Fibroblast of gingiva (primary cell): Measurements from ENCODE around the gene NAPG.
"Not testable (repeated sequence)": the region's sequence is repeated elsewhere in the genome, so short reads cannot be mapped to it uniquely, and the experiment has no call there.

Experiments used
- DNase-seq: peaks from one replicate; pipeline ENCODE4 v3.0.0-alpha.2; 2011; ENCODE audit warnings: low read depth

The NAPG gene

DNA sequence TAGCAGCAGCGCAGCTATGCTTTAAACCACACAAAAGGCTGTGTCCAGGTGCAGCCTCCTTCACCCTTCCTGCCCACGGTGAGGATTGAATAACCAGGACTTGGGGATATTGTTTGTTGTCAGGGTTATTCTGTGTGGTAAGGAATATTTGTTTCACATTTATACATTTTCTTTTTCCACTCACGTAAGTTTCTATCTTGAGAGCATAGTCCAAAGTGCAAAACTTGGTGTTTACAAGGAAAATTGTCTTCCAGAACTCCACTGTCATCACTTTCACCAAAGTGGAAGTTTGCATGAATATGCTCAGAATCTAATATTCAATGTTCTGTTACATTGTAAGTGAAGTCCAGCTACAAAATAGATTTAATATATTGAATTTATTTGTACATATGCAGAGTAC is 26.4 kb downstream of the NAPG start:
- DNase-seq, result no peak

DNA sequence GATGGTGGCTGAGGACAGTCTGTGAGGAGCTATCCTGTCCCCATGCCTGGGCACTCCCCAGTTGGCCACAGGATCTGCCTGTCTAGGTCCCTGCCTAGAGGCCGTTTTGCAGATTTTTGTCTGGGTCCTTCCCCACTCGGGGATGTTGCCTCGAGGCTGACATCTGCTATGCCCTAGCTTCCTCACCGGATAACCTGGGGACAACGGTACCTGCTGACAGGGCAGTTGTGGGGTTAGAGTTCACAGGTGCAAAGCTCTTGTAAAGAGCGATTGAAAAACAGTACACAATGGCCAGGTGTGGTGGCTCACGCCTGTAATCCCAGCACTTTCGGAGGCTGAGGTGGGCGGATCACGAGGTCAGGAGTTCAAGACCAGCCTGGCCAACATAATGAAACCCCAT is 30.4 kb downstream of the NAPG start:
- DNase-seq, result not testable (repeated sequence)

DNA sequence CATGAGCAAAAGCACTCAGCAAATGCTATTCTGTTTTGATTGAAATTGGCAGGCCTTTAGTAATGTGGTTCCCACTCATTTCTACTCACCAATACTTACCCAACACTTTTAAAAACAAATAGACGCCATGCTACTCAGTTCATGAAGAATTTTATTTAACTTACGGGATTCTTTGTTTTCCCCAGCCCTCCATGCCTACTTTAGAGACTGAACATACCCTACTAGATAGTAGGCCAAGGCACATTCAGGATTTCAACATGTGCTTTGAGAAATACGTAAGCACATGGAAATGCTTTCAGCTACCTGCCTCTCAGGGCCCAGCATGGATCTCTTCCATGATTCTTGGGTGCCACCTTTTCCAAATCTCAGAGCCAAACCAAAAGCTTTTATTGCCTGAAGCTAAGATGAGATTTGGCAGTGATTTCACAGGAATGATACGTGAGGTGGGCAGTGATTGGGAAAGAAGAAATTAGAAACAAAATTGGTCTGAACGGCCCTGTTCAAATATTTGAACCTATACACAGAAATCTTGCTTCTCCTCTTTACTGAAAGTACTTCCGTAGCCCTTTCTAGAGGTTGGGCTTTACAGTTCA is 31.4 kb downstream of the NAPG start:
- no peak for DNase-seq

DNA sequence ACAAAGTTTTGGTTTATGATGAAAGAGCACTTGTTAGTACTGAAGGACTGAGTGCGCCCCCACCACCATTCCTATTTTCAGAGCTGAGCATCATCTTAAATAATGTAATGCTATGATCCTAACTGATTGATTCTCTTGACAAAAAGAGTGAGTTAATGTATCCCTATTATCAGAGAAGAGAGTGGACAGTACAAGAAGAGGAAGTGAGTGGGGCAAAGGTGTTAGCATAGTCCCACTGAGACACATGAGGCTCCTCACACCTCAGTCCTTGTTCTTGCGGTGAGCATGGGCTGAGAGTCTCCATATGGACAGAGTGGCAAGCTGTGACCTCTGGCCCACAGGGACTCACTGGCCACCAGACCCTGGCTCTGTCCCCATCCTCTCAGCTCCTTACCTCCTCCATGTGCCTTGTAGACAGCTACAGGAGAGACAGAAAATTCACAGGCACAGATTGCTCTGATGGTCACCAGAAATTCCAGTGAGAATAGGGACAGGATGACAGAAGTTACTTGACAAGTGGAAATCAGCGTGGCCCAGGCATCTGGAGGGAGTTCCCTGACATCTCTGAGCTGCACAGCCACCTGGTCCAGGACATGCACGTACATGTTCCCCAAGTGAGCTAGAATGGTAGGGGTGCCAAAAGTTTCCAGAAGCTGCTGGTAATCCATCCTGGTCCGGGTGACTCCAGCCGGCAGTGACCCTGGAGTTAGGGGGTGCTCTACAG is 32.6 kb downstream of the NAPG start:
- DNase-seq, result no peak

DNA sequence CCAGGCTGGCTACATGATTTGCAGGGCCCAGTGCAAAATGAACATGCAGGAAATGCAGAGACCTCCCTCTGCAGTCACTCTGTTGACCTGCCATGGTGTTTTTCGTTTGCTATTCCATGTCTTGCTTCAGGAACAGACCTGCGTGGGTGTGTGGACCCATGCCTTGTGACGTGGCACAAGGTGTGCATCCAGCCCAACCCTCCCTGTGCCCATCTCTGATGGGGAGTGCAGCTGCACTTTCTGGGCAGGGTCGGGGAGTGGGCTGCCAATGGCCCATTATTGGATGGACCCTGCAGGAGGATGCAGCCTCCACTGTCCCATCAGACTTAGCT is 33.1 kb downstream of the NAPG start:
- DNase-seq, result no peak

DNA sequence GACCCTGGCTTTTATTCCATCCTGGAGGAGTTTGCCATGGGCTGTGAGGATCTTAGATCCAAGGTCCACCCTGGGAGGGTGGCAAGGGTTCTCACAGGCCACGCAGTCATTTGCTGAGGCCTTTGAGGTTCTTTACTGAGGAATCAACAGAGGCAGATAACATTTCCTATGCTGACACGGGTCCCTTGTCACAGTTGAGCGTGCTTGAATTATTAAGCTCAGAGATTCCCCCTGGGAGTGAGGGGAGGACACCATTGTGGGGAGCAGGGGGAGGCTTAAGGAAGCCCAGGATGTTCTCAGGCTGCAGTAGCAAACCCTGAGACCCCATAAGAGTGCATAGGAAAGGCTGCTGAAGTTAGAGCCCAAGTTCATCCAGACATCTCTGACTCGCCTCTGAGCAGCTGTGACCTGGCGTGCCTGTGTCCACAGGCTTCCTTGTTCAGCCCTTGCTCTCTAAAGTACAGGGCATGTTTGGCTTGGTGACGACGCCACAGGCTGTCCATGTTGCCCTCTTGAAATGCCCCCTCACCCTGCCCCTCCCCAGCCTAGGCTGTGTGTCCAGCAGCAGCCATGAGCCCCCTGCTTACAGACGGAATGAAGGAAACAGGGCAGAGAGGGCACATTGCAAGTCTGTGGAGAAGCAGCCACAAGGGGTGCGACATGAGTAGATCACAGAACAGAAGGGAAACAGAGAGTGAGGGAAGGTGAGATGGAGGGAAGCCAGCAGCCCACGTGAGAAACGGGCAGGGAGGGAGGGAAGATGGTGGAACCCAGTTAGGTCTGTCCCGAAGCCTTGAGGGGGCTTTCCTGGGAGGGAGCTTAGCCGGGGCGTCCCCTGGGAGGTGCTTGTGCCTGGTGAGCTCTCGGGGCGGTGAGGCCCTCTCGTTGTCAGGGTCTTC is 34.0 kb downstream of the NAPG start:
- DNase-seq, result no peak

DNA sequence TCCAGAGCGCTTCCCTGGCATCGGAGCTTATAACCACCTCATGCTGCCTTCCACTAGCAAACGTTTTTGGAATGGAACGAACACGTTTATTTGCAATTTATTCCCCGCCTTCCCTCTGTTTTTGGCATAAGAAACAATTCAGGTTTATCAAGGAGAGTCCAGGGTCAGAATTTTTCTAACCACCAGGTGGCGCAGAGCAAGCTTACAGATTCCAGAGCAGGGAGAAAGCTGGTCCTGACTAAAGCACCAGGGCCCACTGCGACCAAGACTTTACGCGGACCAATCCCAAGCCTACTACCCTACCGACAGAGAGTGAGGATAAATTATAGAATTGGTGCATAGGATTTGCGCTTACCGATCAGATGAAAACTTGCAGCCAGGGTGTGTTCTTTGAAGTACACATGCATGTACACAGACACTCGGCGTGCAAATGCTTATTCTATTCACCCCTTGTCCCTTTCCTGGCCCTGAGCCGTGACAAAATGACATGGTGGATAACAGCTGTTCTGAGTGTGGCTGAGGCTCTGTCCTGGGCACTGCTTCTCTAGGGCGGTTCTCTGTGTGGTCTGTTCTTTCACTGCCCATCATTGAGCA is 34.7 kb downstream of the NAPG start:
- DNase-seq, result peak; percentile 53

DNA sequence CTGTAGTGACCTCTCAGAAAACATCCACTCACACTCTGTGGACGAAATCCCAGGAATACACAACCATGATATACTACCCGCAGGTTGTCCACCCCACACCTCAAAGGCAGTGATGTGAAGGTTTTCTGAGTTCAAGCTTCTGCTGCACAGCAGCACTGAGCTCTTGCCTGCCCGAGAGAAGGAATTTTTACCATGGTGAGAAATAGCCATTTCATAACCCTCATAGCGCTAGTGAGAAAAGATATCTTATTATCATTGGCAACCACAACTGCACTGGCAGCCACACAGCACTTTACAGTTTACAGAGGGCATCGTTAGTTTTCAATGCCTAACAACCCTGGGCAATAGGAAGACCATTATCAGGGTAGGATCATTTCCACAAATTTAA is 36.9 kb downstream of the NAPG start:
- DNase-seq, result peak; percentile 17

DNA sequence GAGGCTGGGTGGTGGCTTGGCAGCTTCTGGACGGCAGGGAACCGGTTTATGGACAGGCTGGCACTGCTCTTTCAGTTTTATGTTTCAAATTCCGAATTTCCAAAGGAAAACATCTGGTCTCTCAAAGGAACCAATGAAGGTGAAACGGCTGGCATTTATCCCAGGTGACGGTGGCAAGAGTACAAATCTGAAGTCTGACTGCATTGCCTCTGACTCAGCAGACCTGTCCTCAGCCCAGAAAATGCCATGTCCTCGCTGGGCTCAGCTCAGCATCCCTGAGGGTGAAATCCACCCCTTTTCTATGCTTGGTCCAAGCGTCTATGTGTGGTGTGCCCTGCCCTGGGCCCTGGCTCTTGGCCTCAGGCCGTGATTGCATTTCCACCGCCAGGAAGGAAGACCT is 38.1 kb downstream of the NAPG start:
- no peak for DNase-seq

DNA sequence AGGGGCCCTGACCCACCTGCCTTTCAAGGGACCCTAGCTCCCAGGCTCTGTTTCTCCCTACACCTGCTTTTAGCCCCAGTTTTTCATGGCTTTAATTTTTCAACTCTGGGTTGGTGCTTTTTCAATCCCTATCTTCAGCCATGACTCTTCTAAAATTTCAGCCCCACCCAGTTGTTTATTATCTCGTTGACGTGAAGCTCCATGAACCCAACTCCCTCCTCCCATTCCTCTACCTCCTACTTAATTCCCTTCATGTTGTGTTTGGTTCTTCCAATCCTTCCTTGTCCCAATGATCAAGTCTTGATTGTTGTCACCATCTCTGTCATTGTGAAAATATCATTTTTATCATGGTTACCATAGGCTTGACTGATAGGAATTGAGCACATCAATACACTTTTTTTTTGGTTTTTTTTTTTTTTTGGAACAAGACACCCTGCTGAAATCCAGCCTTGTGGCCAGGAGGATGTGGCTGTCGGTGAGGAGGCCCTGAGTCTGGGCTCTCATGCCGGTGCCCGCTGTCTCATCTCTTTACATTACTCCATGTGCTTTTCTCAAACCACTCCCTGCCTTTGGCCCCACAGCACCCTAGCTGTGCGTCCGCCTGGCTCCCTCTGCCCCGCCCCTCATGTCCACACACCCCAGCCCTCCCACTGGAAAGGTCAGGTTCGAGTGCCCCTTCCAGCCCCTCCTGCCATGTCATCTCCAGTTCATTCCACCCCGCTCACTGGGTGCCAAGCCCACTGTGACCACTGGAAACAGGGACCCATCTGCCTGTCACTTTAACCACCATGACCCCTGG is 39.3 kb downstream of the NAPG start:
- no peak for DNase-seq

DNA sequence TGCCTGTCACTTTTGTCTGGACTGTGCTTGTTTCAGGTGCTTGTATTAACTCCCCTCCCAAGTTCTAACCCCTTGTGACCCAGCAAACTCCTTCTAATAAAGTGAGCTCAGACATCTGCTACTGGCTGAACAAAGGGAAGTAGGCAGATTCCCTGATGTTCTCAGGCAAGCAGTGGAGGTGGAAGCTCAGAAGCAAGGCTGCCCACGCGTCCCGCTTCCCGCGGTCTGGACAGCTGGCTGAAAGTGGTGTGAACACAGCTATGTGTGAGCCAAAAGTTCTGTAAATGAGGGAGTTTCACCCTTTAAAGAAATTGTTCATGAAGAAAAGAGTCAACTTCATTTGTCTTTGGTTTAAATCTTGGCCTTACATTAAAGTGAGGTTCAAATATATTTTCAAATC is 40.0 kb downstream of the NAPG start:
- no peak for DNase-seq

DNA sequence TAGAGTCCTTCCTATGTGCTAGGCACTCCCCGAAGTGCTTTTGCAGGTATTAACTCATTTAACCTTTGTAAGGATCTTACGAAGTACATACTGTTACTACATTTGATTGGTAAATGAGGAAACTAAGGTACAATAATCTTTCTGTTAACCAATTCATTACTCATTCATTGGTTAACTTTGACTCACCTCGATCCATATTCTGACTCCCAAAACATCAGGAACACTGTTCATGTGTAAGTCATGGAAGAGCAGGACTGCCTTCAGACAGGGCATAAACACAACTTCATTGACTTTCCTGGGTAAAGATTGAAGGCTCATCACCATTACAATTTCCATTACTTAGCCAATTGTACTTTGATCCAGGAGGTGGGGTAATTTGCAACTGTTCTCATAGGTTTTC is 40.6 kb downstream of the NAPG start:
- DNase-seq, result no peak

DNA sequence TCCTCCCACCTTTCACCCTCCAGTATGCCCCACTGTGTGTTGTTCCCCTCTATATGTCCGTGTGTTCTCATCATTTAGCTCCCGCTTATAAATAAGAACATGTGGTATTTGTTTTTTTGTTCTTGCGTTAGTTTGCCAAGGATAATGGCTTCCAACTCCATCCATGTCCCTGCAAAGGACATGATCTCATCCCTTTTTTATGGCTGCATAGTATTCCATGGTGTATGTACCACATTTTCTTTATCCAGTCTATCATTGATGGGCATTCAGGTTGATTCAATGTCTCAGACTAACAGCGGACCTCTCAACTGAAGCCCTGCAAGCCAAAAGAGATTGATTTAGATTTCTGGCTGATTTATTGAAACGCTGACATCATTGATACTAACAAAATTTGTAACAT is 44.1 kb downstream of the NAPG start:
- DNase-seq, result not testable (repeated sequence)

DNA sequence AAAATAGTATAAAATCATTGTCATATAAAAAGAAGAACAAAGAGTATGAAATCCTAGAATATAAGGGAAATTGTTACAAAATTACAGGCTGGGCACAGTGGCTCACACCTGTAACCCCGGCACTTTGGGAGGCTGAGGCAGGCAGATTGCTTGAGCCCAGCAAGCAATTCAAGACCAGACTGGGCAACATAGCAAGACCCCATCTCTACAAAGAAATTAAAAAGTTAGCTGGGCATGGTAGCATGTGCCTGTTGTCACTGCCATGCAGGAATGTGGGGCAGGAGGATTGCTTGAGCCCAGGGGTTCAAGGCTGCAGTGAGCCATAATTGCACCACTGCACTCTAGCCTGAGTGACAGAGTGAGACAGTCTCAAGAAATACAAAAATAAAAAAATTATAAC is 44.8 kb downstream of the NAPG start:
- DNase-seq, result no peak

DNA sequence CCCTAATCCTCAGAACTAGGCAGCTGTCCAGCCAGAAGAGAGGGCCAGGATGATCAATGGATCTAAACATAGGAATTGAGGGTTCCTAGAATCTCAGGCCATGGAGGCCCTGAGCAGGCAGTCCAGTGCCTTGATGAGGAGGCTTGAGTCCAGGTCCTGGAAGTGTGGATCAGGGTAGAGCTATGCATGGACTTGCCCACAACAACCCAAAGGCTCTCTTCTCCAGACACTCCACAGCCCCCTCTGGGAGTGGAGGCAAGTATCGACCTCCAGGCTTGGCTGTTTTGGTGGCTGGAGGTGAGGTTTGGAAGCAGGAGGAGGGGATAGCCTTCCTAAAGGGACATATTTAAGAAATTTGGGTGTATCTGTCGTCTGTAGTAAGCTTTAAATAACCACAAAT is 45.7 kb downstream of the NAPG start:
- no peak for DNase-seq

DNA sequence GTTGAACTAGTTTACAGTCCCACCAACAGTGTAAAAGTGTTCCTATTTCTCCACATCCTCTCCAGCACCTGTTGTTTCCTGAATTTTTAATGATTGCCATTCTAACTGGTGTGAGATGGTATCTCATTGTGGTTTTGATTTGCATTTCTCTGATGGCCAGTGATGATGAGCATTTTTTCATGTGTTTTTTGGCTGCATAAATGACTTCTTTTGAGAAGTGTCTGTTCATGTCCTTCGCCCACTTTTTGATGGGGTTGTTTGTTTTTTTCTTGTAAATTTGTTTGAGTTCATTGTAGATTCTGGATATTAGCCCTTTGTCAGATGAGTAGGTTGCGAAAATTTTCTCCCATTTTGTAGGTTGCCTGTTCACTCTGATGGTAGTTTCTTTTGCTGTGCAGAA is 47.4 kb downstream of the NAPG start:
- not testable (repeated sequence) for DNase-seq

DNA sequence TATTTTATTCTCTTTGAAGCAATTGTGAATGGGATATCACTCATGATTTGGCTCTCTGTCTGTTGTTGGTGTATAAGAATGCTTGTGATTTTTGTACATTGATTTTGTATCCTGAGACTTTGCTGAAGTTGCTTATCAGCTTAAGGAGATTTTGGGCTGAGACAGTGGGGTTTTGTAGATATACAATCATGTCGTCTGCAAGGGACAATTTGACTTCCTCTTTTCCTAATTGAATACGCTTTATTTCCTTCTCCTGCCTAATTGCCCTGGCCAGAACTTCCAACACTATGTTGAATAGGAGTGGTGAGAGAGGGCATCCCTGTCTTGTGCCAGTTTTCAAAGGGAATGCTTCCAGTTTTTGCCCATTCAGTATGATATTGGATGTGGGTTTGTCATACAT is 48.6 kb downstream of the NAPG start:
- DNase-seq, result not testable (repeated sequence)

DNA sequence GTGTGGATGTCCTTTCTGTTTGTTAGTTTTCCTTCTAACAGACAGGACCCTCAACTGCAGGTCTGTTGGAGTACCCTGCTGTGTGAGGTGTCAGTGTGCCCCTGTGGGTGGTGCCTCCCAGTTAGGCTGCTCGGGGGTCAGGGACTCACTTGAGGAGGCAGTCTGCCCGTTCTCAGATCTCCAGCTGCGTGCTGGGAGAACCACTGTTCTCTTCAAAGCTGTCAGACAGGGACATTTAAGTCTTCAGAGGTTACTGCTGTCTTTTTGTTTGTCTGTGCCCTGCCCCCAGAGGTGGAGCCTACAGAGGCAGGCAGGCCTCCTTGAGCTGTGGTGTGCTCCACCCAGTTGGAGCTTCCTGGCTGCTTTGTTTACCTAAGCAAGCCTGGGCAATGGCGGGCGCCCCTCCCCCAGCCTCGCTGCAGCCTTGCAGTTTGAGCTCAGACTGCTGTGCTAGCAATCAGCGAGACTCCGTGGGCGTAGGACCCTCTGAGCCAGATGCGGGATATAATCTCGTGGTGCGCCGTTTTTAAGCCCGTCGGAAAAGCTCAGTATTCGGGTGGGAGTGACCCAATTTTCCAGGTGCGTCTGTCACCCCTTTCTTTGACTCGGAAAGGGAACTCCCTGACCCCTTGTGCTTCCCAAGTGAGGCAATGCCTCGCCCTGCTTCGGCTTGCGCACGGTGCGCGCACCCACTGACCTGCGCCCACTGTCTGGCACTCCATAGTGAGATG is 52.2 kb downstream of the NAPG start:
- not testable (repeated sequence) for DNase-seq

DNA sequence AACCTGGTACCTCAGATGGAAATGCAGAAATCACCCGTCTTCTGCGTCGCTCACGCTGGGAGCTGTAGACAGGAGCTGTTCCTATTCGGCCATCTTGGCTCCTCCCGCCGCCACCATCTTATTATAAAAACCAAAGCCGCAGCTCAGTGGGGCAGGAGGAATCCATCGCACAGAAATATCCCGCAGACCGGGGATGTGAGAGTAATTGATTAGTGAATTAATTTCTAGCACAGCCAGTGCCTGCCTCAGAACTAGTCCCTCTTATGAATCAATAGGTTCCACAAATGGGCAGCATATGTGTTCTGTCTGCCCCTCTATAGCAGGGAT is 52.7 kb downstream of the NAPG start:
- DNase-seq, result not testable (repeated sequence)

DNA sequence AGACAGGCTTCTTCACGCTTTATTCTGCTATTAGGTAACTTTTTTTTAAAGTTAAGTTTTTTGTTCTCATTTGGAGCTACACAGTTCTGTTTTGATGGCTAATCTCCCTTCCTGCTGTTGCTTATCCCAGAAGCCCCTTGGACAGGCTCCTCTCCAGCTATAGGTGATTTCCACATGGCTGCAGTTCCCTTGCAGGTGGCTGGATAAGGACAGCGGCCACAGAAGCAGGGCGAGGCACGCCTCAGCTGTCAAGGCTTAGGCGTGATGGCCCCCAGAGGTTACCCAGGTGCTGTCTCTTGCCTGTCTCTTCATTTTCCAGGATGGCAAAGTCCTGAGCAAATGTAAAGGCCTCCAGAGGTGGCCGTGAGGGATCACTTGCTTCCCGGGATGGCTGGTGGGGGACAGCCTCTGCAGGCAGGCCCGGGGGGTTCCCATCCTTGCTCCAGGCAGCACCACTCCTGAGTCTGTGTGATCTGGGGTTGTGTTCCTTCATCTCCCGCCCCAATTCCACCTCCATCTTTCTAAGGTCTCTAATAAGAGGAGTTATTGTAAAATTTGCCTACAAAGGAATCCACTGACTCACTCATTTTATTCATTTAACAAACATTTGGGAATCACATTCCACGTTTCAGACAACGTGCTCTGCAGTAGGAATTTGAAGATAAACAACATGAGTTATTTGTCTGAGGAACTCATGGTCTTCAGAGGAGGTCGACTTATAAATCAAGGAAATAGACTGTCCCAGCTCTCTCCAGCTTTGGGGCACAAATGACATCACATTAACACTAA is 53.4 kb downstream of the NAPG start:
- DNase-seq, result no peak

DNA sequence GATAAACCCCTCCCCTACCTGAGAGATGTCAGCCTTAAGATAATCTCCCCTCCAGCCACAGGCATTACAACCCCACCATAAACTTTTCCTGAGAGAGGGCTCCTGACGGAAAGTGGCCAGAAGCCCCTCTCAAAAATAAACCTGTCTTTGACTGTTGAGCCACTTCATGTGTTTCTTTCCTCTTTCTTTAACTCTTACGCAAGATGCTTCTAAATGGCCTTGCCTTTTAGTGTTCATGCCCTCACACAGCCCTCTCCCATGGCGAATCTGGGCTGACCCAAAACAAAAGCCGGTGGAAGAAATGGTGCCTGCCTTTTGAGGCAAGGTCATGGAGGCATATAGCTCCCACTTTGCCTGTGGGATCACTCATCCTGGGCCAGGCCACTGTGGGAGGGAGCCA is 54.4 kb downstream of the NAPG start:
- DNase-seq, result no peak
